Uterus (tissue), 4 donors: ENCODE results near the gene EEF1AKMT3. TPM values are rescaled to one million over a fixed set of nuclear protein-coding genes. Genes with fewer than 3 reads are reported as not detected.

Experiments
- DNase-seq, 2 donors: peaks; one replicate each; pipeline ENCODE4 v3.0.0-alpha.2; 2019 to 2020
- H3K27ac ChIP-seq, 2 donors: fragments of 200-600 bp; sonication (generic); 1 replicate in 1 of 2; 2 replicates in 1 of 2; pipeline ENCODE4 v1.5.1; 2016 to 2018
- H3K27me3 ChIP-seq, 2 donors: fragments of 200-600 bp; sonication (generic); one replicate each; pipeline ENCODE4 v1.5.1; 2018 to 2019; ENCODE audit warnings: control low read depth in 1 of 2
- H3K36me3 ChIP-seq, 2 donors: fragments of 200-600 bp; sonication (generic); one replicate each; pipeline ENCODE4 v1.5.1; 2019; ENCODE audit warnings: control low read depth in 1 of 2
- H3K4me1 ChIP-seq, 2 donors: fragments of 200-600 bp; sonication (generic); one replicate each; pipeline ENCODE4 v1.5.1; 2018 to 2019; ENCODE audit warnings: control low read depth in 1 of 2
- H3K4me3 ChIP-seq, 2 donors: fragments of 200-600 bp; sonication (generic); 1 replicate in 1 of 2; 2 replicates in 1 of 2; pipeline ENCODE4 v1.5.1; 2018 to 2019; ENCODE audit warnings: mild to moderate bottlenecking in 1 of 2
- H3K9me3 ChIP-seq, 2 donors: fragments of 200-600 bp; sonication (generic); one replicate each; pipeline ENCODE4 v1.5.1; 2019; ENCODE audit warnings: control low read depth in 1 of 2
- CTCF ChIP-seq, 4 experiments: fragments of 200-600 bp in 2 of 4; fragments of 450-650 bp in 2 of 4; sonication (generic) in 2 of 4; IDR thresholded peaks; one replicate each; pipeline ENCODE4 v1.5.1; 2016 to 2019; ENCODE audit warnings: antibody characterized with exemption in 4 of 4, mild to moderate bottlenecking in 2 of 4, moderate library complexity in 1 of 4
- POLR2A ChIP-seq, 2 donors: fragments of 450-650 bp; IDR thresholded peaks; one replicate each; pipeline ENCODE4 v1.6.1; 2016; ENCODE audit warnings: antibody characterized with exemption in 2 of 2, mild to moderate bottlenecking in 1 of 2, moderate library complexity in 1 of 2
- intact Hi-C: fragments of 100-400 bp; cut with DNase I; formaldehyde crosslinking; loops from one replicate; pipeline ENCODE4 v1.15.1; 2023; ENCODE audit warnings: low total_unique reads
- total RNA-seq, 4 donors: library from RNA; depleted of rRNA in 3 of 4; stranded (reverse); fragments of >200 nt in 3 of 4; gene quantifications; one replicate each; pipeline versions ENCODE4 v1.1.0 to v1.2.4, GENCODE V29; 2014 to 2023
- donor health status: DM: yes; HTN: yes; CAD: no.

Gene EEF1AKMT3
- total RNA-seq, 4 donors from 2014 or later = 2.3 to 15.5 (median 11.5) TPM

GRCh38 chr12:57765698-57766463 is 6.5 kb upstream of the EEF1AKMT3 start:
- Histone ChIP-seq H3K9me3 (no peaks in the 10 kb centered on the region), H3K27ac (no peak overlapping the region), H3K4me3 (peak overlapping the region in 1 of 2 donors; percentile 5), H3K36me3 (no peaks in the 10 kb centered on the region), H3K27me3 (peaks cover 24 to 26% of the 10 kb centered on the region in 2 donors), H3K4me1 (peaks cover 0 to 13% of the 10 kb centered on the region in 2 donors)
- TF ChIP-seq POLR2A (IDR thresholded peaks at IDR 0.05) = no peak
- TF ChIP-seq CTCF (IDR thresholded peaks at IDR 0.05) = no peak
- no peak for DNase-seq
- intact Hi-C loops = no loop called here

GRCh38 chr12:57766464-57767304 is 5.7 kb upstream of the EEF1AKMT3 start, which contains the start of gene CYP27B1:
Gene CYP27B1 (minus strand): TSS chr12:57767078. CDS start chr12:57767041, 37 bp downstream.
- Histone ChIP-seq H3K4me3 (peak within 1 kb of the TSS; percentile 3 to 5), H3K9me3 (no peaks in the 10 kb centered on the region), H3K36me3 (no peaks in the 10 kb centered on the region), H3K27ac (no peak within 1 kb of the TSS), H3K4me1 (peaks cover 0 to 16% of the 10 kb centered on the region in 2 donors), H3K27me3 (peaks cover 24 to 26% of the 10 kb centered on the region in 2 donors)
- intact Hi-C loops = no loop called here
- no peak for TF ChIP-seq POLR2A (IDR thresholded peaks at IDR 0.05)
- no peak for TF ChIP-seq CTCF (IDR thresholded peaks at IDR 0.05)
- no peak for DNase-seq

- peaks cover 0 to 16% of the 10 kb centered on the region in 2 donors for H3K4me1 ChIP-seq
- H3K27me3 ChIP-seq = peaks cover 23 to 24% of the 10 kb centered on the region in 2 donors
- DNase-seq = no peak
- no peak overlapping the region for H3K4me3 ChIP-seq
- intact Hi-C loops = no loop called here
- TF ChIP-seq POLR2A (IDR thresholded peaks at IDR 0.05) = no peak
- H3K27ac ChIP-seq = no peak overlapping the region
- H3K36me3 ChIP-seq = no peaks in the 10 kb centered on the region
- no peaks in the 10 kb centered on the region for H3K9me3 ChIP-seq
Measured at GRCh38 chr12:57767305-57767698, 5.1 kb upstream of the EEF1AKMT3 start.

- Histone ChIP-seq H3K9me3 (no peaks in the 10 kb centered on the region), H3K36me3 (no peaks in the 10 kb centered on the region), H3K4me1 (peaks cover 0 to 16% of the 10 kb centered on the region in 2 donors), H3K4me3 (no peak overlapping the region), H3K27ac (no peak overlapping the region), H3K27me3 (peaks cover 19 to 22% of the 10 kb centered on the region in 2 donors)
- no peak for TF ChIP-seq POLR2A (IDR thresholded peaks at IDR 0.05)
- no peak for TF ChIP-seq CTCF (IDR thresholded peaks at IDR 0.05)
- DNase-seq = no peak
- intact Hi-C loops = no loop called here
Measured at GRCh38 chr12:57767876-57768275, 4.5 kb upstream of the EEF1AKMT3 start.

GRCh38 chr12:57769594-57769993 is 2.8 kb upstream of the EEF1AKMT3 start:
- Histone ChIP-seq H3K4me1 (peaks cover 0 to 21% of the 10 kb centered on the region in 2 donors), H3K4me3 (no peak overlapping the region), H3K27ac (no peak overlapping the region), H3K9me3 (no peaks in the 10 kb centered on the region), H3K36me3 (no peaks in the 10 kb centered on the region), H3K27me3 (peaks cover 2 to 7% of the 10 kb centered on the region in 2 donors)
- intact Hi-C loops = no loop called here
- no peak for DNase-seq
- TF ChIP-seq POLR2A (IDR thresholded peaks at IDR 0.05) (no peak), CTCF (IDR thresholded peaks at IDR 0.05) (no peak)
